Dorsolateral prefrontal cortex (tissue), 118 donors: Measurements from ENCODE around the gene FDXR. TPM values are rescaled to one million over a fixed set of nuclear protein-coding genes. Genes with fewer than 3 reads are reported as not detected.

Experiments used
- total RNA-seq, 120 experiments: library from RNA; stranded (reverse); gene quantifications; one replicate each; pipeline versions ENCODE4 v1.2.3 to v1.2.4, GENCODE V29; 2022

The FDXR gene
- total RNA-seq, 120 experiments from 2014 or later, result 4.2 to 20.9 (median 9.9) TPM

Other genes starting within 250 kb of the FDXR start
- gene CD300E, start 249.3 kb downstream of the FDXR start, total RNA-seq, result 1 to 10 TPM in 3 of 120 experiments, under 1 TPM in 76, not detected in 41; 0.10 to 3.6 (median 0.27) TPM
- 1 to 10 TPM in 54 of 120 experiments, under 1 TPM in 46, not detected in 20; 0.31 to 5.8 (median 1.0) TPM for gene CD300LF, start 160.1 kb downstream of the FDXR start, total RNA-seq
- 10 to 100 TPM in 119 of 120 experiments, 1 to 10 TPM in 1; 7.1 to 41.8 (median 21.9) TPM for gene RAB37, start 135.7 kb downstream of the FDXR start, total RNA-seq
- 100 to 1,000 TPM in 5 of 120 experiments, 10 to 100 TPM in 115; 37.5 to 169 (median 62.4) TPM for gene NHERF1, start 124.4 kb downstream of the FDXR start, total RNA-seq
- gene NAT9, start 96.6 kb downstream of the FDXR start, total RNA-seq, result 10 to 100 TPM; 29.5 to 78.2 (median 45.6) TPM
- gene GRIN2C, start 13.1 kb downstream of the FDXR start, total RNA-seq, result 10 to 100 TPM; 10.3 to 74.2 (median 26.7) TPM
- 10 to 100 TPM in 115 of 120 experiments, 1 to 10 TPM in 5; 4.6 to 28.7 (median 17.6) TPM for gene FADS6, start 20.6 kb upstream of the FDXR start, total RNA-seq
- gene USH1G, start 50.3 kb upstream of the FDXR start, total RNA-seq, result under 1 TPM in 3 of 120 experiments, not detected in 117; 0.10 to 0.19 (median 0.16) TPM
- not detected for gene OTOP2, start 51.3 kb upstream of the FDXR start, total RNA-seq
- gene OTOP3, start 62.9 kb upstream of the FDXR start, total RNA-seq, result not detected
- gene HID1, start 99.8 kb upstream of the FDXR start, total RNA-seq, result 100 to 1,000 TPM in 81 of 120 experiments, 10 to 100 TPM in 39; 70.3 to 228 (median 111) TPM
- 10 to 100 TPM; 11.9 to 63.9 (median 22.6) TPM for gene CDR2L, start 114.6 kb upstream of the FDXR start, total RNA-seq
- gene MRPL58, start 139.7 kb upstream of the FDXR start, total RNA-seq, result 10 to 100 TPM; 11.3 to 30.9 (median 21.5) TPM
- 100 to 1,000 TPM; 142 to 353 (median 254) TPM for gene ATP5PD, start 174.0 kb upstream of the FDXR start, total RNA-seq
- gene KCTD2, start 174.2 kb upstream of the FDXR start, total RNA-seq, result 100 to 1,000 TPM in 7 of 120 experiments, 10 to 100 TPM in 113; 52.5 to 122 (median 79.8) TPM
- gene SLC16A5, start 215.0 kb upstream of the FDXR start, total RNA-seq, result 1 to 10 TPM in 55 of 120 experiments, under 1 TPM in 57, not detected in 8; 0.33 to 3.1 (median 0.98) TPM
- gene ARMC7, start 237.0 kb upstream of the FDXR start, total RNA-seq, result 10 to 100 TPM in 86 of 120 experiments, 1 to 10 TPM in 34; 7.0 to 16.8 (median 11.3) TPM